A549 (cell line): Measurements from ENCODE around the gene CHCHD6. TPM values are rescaled to one million over a fixed set of nuclear protein-coding genes. Genes with fewer than 3 reads are reported as not detected.
A peak's percentile ranks its signal among the peaks of the same experiment; 100 is the strongest.

Experiments used
- ATAC-seq, 2 experiments: fragments of 200-7000 bp in 1 of 2; fragments of >200 bp in 1 of 2; cut with Nextera tagmentation in 1 of 2; cut with Tn5 transposase in 1 of 2; 3 replicates each; pipeline versions ENCODE4 v1.8.0 to v1.9.1; 2018 to 2020; ENCODE audit warnings: mild to moderate bottlenecking in 1 of 2, moderate library complexity in 1 of 2
- CTCF ChIA-PET: fragments of 300-600 bp; sonication (Branson Sonifier 250); formaldehyde crosslinking; extraction: SDS; loops from one replicate; lab custom pipeline; 2021; ENCODE audit warnings: antibody characterized with exemption, inconsistent platforms; lab: Yijun Ruan, JAX
- POLR2A ChIA-PET: fragments of 350-600 bp; formaldehyde crosslinking; extraction: SDS; loops from one replicate; lab custom pipeline; 2021; ENCODE audit warnings: antibody characterized with exemption, inconsistent platforms; lab: Yijun Ruan, JAX
- DNase-seq, 2 experiments: peaks; one replicate each; pipeline versions ENCODE4 v3.0.0 to v3.0.0-alpha.2; 2011 to 2016; ENCODE audit warnings: low read depth in 1 of 2, low spot score in 1 of 2
- FAIRE-seq: peaks from 2 replicates; lab custom pipeline; 2011; peaks lifted over from hg19 to GRCh38; lab: Jason Lieb, UNC
- H3K27ac ChIP-seq, 2 experiments: fragments of >200 bp; sonication (Bioruptor Twin); formaldehyde crosslinking; 3 replicates each; pipeline ENCODE4 v1.5.1; 2016 to 2017
- H3K4me1 ChIP-seq: fragments of >200 bp; sonication (Bioruptor Twin); formaldehyde crosslinking; 3 replicates; pipeline ENCODE4 v1.6.1; 2016
- H3K4me2 ChIP-seq: fragments of >200 bp; sonication (Bioruptor Twin); formaldehyde crosslinking; 3 replicates; pipeline ENCODE4 v1.6.1; 2016
- H3K4me3 ChIP-seq: fragments of >200 bp; sonication (Bioruptor Twin); formaldehyde crosslinking; 3 replicates; pipeline ENCODE4 v1.5.1; 2016
- H3K9me3 ChIP-seq: fragments of >200 bp; sonication (Bioruptor Twin); formaldehyde crosslinking; 3 replicates; pipeline ENCODE4 v1.6.1; 2016
- CHD2 ChIP-seq: fragments of 150-350 bp; IDR thresholded peaks from 2 replicates; pipeline ENCODE4 v1.6.1; 2014; ENCODE audit warnings: low read length; ENCODE audit not compliant: partially characterized antibody
- E2F6 ChIP-seq: IDR thresholded peaks from 2 replicates; pipeline ENCODE4 v1.6.1; 2012; ENCODE audit warnings: low read depth, borderline replicate concordance
- EP300 ChIP-seq, 2 experiments: fragments of >200 bp; sonication (Bioruptor Twin); formaldehyde crosslinking; IDR thresholded peaks; 2 replicates in 1 of 2; 3 replicates in 1 of 2; pipeline ENCODE4 v1.6.1; 2016 to 2017
- ESRRA ChIP-seq: fragments of 150-350 bp; IDR thresholded peaks from 2 replicates; pipeline ENCODE4 v1.6.1; 2014; ENCODE audit warnings: mild to moderate bottlenecking, low read length, borderline replicate concordance
- FOSB ChIP-seq: fragments of 250-450 bp; sonication (Bioruptor Pico); IDR thresholded peaks from 2 replicates; pipeline ENCODE4 v1.5.0; 2020; ENCODE audit warnings: mild to moderate bottlenecking, moderate library complexity
- FOXS1 ChIP-seq: fragments of 250-450 bp; sonication (Bioruptor Pico); IDR thresholded peaks from 2 replicates; pipeline ENCODE4 v1.5.0; 2020; ENCODE audit warnings: mild to moderate bottlenecking, moderate library complexity
- HMGXB4 ChIP-seq: fragments of 250-450 bp; sonication (Bioruptor Pico); IDR thresholded peaks from 2 replicates; pipeline ENCODE4 v1.5.0; 2021; ENCODE audit warnings: mild to moderate bottlenecking, moderate library complexity, borderline replicate concordance
- HOXA7 ChIP-seq: fragments of 250-450 bp; sonication (Bioruptor Pico); IDR thresholded peaks from 2 replicates; pipeline ENCODE4 v1.5.0; 2020; ENCODE audit warnings: mild to moderate bottlenecking, moderate library complexity
- HOXB13 ChIP-seq: fragments of 250-450 bp; sonication (Bioruptor Pico); IDR thresholded peaks from 2 replicates; pipeline ENCODE4 v1.5.0; 2020; ENCODE audit warnings: low read depth, mild to moderate bottlenecking, moderate library complexity
- JUNB ChIP-seq: fragments of >200 bp; sonication (Bioruptor Twin); formaldehyde crosslinking; IDR thresholded peaks from 2 replicates; pipeline ENCODE4 v1.6.1; 2016
- MAZ ChIP-seq: fragments of 150-350 bp; IDR thresholded peaks from 2 replicates; pipeline ENCODE4 v1.6.1; 2014; ENCODE audit warnings: antibody characterized with exemption, low read depth, low read length, borderline replicate concordance
- NR3C1 ChIP-seq: fragments of >200 bp; sonication (Bioruptor Twin); formaldehyde crosslinking; IDR thresholded peaks from 3 replicates; pipeline ENCODE4 v1.6.1; 2017
- PHF8 ChIP-seq: fragments of 200-600 bp; sonication (generic); IDR thresholded peaks from 2 replicates; pipeline ENCODE4 v1.6.1; 2016; ENCODE audit warnings: low read depth, mild to moderate bottlenecking, antibody characterized with exemption, moderate library complexity, borderline replicate concordance
- POLR2A ChIP-seq: IDR thresholded peaks from 2 replicates; pipeline ENCODE4 v1.6.1; 2012; ENCODE audit warnings: mild to moderate bottlenecking, low read length
- POLR2AphosphoS2 ChIP-seq: conservative IDR thresholded peaks from 2 replicates; pipeline ENCODE4 v1.6.1; 2012; ENCODE audit warnings: low read length, improper control_type of control experiment, inconsistent platforms
- SMC3 ChIP-seq: fragments of >200 bp; sonication (Bioruptor Twin); formaldehyde crosslinking; IDR thresholded peaks from 3 replicates; pipeline ENCODE4 v1.6.1; 2018; ENCODE audit warnings: inconsistent platforms
- TFCP2L1 ChIP-seq: fragments of 250-450 bp; sonication (Bioruptor Pico); IDR thresholded peaks from 2 replicates; pipeline ENCODE4 v1.5.0; 2021; ENCODE audit warnings: mild to moderate bottlenecking
- TP53 ChIP-seq: fragments of 250-450 bp; sonication (Bioruptor Pico); IDR thresholded peaks from 2 replicates; pipeline ENCODE4 v1.5.0; 2021; ENCODE audit warnings: mild to moderate bottlenecking, moderate library complexity
- ZSCAN20 ChIP-seq: fragments of 250-450 bp; sonication (Bioruptor Pico); IDR thresholded peaks from 2 replicates; pipeline ENCODE4 v1.8.0; 2022; ENCODE audit warnings: mild to moderate bottlenecking, moderate library complexity
- WGBS: methylation state at CpG from one replicate; pipeline ENCODE4 v1.1.6; 2017; ENCODE audit errors: missing lambda C conversion rate; 5-methylcytosine and 5-hydroxymethylcytosine counted together
- polyA plus RNA-seq, 4 experiments: library from polyadenylated mRNA; depleted of rRNA in 3 of 4; stranded (reverse); fragments of >200 nt; fragmentation: RNase III in 1 of 4; extraction: RNeasy Plus Mini Kit Qiagen cat#74134 plus additional on column Dnase treatment in 1 of 4; gene quantifications; 2 replicates in 3 of 4; 3 replicates in 1 of 4; pipeline ENCODE4 v1.2.3, GENCODE V29; 2011 to 2017

CHCHD6 gene
- polyA plus RNA-seq, 2 of the 4 experiments (the other 2 are of a cell fraction): 15.0 to 18.1 TPM

GRCh38 chr3:126834596-126835471 lies 130.8 kb downstream of the CHCHD6 start:
- DNase-seq (no peak), FAIRE-seq (no peak), ATAC-seq (peak; percentile 76 to 83)
- TF ChIP-seq MAZ (no peak), POLR2AphosphoS2 (no peak), HOXB13 (CRISPR knock-in tag) (no peak), EP300 (IDR thresholded peaks at IDR 0.05) (no peak), SMC3 (no peak), HOXA7 (CRISPR knock-in tag) (no peak), HMGXB4 (no peak), PHF8 (no peak), TP53 (no peak), ESRRA (no peak), ZSCAN20 (no peak), JUNB (no peak), CHD2 (no peak), FOSB (CRISPR knock-in tag) (no peak), POLR2A (no peak), FOXS1 (CRISPR knock-in tag) (no peak)
- peaks cover 18% of the 10 kb centered on the region for H3K4me1 ChIP-seq
- no peaks in the 10 kb centered on the region for H3K9me3 ChIP-seq
- H3K4me3 ChIP-seq: no peak overlapping the region
- H3K4me2 ChIP-seq: peak overlapping the region; percentile 42; the same call in 2 of the 3 replicates
- ChIA-PET POLR2A (no interaction called here), CTCF (interaction anchor here (0.5 to 1.4 kb wide), 5 partner anchors 14 to 122 kb away, joined by 3 read pairs; no protein-coding TSS in a partner anchor)
- 82% methylated on average over 12 of the region's 13 CpGs for WGBS
- H3K27ac ChIP-seq: peak overlapping the region in 1 of 2 experiments; percentile 70; a peak in 3 of 6 replicates

GRCh38 chr3:126835472-126836219 lies 131.6 kb downstream of the CHCHD6 start:
- DNase-seq: peak in 1 of 2 experiments; percentile 19
- Histone ChIP-seq H3K4me3 (no peak overlapping the region), H3K9me3 (no peaks in the 10 kb centered on the region)
- peak; percentile 86 to 89 for ATAC-seq
- POLR2A ChIA-PET: no interaction called here
- TF ChIP-seq TFCP2L1 (CRISPR knock-in tag) (no peak), E2F6 (no peak), NR3C1 (no peak)
- TF ChIP-seq, all 56 proteins: peak for 0
- H3K27ac ChIP-seq: peak overlapping the region in 1 of 2 experiments; percentile 70; a peak in 3 of 6 replicates
- H3K4me1 ChIP-seq: peaks cover 18% of the 10 kb centered on the region
- peak overlapping the region; percentile 42; the same call in 2 of the 3 replicates for H3K4me2 ChIP-seq
- WGBS: 70% methylated on average over 9 of the region's 9 CpGs
- no peak for FAIRE-seq
- CTCF ChIA-PET: interaction anchor here (1.0 to 1.4 kb wide), 4 partner anchors 25 to 147 kb away, joined by 3 read pairs; partner anchors contain the start of gene PLXNA1

- CTCF ChIA-PET: interaction anchor here (1.0 to 1.4 kb wide), 3 partner anchors 26 to 146 kb away, joined by 3 read pairs; partner anchors contain the start of gene PLXNA1
- TF ChIP-seq HOXB13 (CRISPR knock-in tag): no peak
- FAIRE-seq (no peak), DNase-seq (no peak), ATAC-seq (no peak)
- POLR2A ChIA-PET: no interaction called here
- Histone ChIP-seq H3K27ac (peak overlapping the region in 1 of 2 experiments; percentile 70; a peak in 2 of 6 replicates), H3K4me3 (no peak overlapping the region), H3K4me2 (no peak overlapping the region), H3K4me1 (peaks cover 18% of the 10 kb centered on the region), H3K9me3 (no peaks in the 10 kb centered on the region)
- 92% methylated on average over 10 of the region's 10 CpGs for WGBS
These were observed 132.3 kb downstream of the CHCHD6 start for GRCh38 chr3:126836220-126836860.
